HG02678 (cell line): ENCODE measurements around the gene RPS6KA5.
A peak's percentile ranks its signal among the peaks of the same experiment; 100 is the strongest.
"Not testable (repeated sequence)": the region's sequence is repeated elsewhere in the genome, so short reads cannot be mapped to it uniquely, and the experiment has no call there.

Experiments used
- ATAC-seq: cut with Tn5 transposase; IDR thresholded peaks from one replicate; pipeline ENCODE4 v1.9.1; 2021; ENCODE audit warnings: mild to moderate bottlenecking, moderate library complexity; ENCODE audit not compliant: unreplicated experiment

Gene RPS6KA5

GRCh38 chr14:90953643-90954042, 106.8 kb downstream of the RPS6KA5 start:
- not testable (repeated sequence) for ATAC-seq

GRCh38 chr14:90943367-90943766, 117.1 kb downstream of the RPS6KA5 start:
- no peak for ATAC-seq

DNA sequence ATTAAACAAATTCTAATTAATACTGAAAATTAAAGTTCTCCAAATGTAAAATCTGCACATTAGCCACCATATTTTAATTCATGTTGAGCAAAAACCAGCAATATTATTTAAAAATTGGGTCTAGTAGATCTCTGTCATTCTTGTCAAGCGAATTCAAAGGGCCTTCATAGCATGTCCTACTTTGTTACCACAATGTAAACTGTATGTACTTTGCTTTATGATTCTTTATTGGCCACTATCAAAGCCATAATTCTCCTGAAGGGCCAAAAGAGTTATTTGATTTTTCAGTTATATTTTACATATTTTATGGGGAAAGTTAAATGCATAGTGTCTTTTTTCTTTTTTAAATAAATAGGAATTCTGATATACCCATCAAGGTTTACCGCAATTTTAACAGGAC, 117.9 kb downstream of the RPS6KA5 start:
- no peak for ATAC-seq

DNA sequence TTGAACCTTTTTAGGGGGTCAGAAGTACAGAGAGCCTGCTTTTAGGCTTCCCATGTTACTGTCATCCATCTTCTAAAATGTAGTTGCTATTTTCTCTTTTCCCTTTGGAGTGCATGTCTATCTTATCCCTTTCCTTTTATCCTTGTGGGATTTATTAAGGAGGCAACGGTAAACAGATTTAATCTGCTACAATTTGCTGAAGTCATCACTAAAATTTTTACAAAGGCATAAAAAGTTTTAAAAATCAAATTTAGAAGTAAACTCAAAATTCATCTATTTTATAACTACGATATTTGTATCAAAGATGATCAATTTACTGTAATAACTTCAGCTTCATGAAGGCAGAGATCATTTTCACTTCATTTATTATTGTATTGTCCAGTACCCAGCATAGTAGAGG, 118.7 kb downstream of the RPS6KA5 start:
- no peak for ATAC-seq

- no peak for ATAC-seq
Observed at GRCh38 chr14:90940318-90940962, 120.0 kb downstream of the RPS6KA5 start.

DNA sequence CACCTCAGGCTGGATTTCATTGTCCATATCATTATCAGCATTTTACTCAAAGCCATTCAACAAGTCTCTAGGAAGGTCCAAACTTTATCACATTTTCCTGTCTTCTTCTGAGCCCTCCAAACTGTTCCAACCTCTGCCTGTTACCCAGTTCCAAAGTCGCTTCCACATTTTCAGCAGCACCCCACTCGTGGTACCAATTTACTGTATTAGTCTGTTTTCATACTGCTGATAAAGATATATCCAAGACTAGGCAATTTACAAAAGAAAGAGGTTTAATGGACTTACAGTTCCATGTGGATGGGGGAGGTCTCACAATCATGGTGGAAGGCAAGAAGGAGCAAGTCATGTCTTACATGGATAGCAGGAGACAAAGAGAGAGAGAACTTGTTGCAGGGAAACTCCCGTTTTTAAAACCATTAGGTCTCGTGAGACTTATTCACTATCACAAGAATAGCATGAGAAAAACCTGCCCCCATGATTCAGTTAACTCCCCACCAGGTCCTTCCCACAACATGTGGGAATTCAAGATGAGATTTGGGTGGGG, 121.1 kb downstream of the RPS6KA5 start:
- not testable (repeated sequence) for ATAC-seq

- ATAC-seq = no peak
Observed at GRCh38 chr14:90938615-90939014, 121.8 kb downstream of the RPS6KA5 start.

DNA sequence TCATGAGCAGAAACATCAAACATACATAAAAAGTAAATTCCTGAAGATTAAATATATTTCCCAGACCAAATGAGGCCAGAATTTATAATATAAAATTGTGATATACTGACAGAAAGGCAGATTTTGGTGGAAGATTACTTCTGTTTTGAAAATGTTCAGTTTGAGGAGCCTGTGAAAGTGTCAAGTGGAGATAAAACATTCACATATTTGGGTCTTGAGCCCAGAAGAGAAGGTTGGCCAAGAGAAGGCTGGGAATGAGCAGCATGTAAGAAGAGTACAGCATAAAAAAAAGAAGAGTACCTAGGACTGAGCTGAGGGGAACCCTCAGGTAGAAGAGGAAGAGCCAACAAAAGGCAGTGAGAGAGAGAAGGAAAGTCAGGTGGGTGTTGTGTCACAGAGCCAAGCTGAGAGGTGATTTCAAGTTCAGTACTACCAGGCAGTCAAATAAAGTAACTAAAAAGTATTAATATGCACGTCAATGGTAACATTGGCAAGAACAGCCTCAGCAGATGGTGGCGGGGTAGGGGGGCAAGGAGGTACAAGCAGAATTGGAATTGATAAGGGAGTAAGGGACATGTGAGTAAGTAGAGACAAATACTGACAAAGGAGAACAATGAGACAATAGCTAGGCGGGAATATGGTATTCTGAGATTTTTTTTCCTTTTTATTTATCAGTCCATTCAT, 123.5 kb downstream of the RPS6KA5 start:
- ATAC-seq = no peak

DNA sequence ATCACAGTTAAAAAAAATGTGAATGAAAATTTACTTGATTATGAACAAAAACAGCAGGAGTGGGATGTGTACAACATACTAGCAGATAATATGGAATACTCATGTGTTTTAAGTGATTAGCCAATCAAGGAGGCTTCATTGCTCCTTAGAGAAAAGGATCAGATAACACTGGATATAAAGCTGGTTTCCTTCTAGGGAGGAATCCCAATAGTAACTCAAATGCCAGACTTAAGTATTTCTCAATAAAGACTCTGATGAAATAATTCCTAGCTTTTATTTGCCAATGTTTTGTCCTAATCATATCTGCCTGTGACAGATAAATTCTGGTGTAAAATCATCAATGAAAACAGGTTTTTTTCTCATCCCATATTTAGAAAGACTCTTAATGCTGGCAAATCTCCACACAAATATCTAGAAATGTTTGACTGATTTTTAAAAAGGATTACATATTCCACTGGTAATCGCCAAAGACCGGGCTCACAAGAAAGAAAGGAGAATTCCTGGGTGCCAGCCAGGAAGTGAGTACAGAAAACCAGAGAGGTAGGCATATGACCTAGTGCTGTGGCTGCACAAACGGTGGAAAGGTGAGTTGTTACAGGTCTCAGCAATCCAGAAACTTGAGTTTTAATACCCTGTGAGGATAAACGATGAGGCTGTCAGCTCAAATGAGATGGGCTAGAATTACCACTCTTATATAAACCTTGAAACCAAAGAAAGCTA, 135.7 kb downstream of the RPS6KA5 start:
- no peak for ATAC-seq

GRCh38 chr14:90922141-90922540, 138.3 kb downstream of the RPS6KA5 start:
- ATAC-seq = no peak

GRCh38 chr14:90911121-90911520, 149.3 kb downstream of the RPS6KA5 start:
- ATAC-seq = no peak

DNA sequence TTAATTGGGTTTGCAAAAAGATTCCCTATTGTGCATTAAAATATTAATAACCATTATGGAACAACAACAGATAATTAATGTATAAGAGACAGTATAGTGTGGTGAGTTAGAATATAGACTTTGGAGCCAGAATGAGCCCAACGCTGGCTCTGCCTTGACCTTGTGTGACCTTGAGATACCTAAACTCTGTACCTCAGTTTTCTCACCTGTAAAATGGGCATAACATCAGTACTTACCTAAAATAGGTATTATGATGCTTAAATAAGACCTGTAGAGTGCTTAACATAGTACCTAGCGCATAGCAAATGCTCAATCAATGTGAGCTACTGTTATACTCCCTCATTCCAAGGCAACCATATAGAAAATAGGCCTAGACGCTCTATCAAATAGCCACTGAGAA, 153.3 kb downstream of the RPS6KA5 start:
- no peak for ATAC-seq

- peak; percentile 88 for ATAC-seq
Observed at GRCh38 chr14:90905531-90905930, 154.9 kb downstream of the RPS6KA5 start.

DNA sequence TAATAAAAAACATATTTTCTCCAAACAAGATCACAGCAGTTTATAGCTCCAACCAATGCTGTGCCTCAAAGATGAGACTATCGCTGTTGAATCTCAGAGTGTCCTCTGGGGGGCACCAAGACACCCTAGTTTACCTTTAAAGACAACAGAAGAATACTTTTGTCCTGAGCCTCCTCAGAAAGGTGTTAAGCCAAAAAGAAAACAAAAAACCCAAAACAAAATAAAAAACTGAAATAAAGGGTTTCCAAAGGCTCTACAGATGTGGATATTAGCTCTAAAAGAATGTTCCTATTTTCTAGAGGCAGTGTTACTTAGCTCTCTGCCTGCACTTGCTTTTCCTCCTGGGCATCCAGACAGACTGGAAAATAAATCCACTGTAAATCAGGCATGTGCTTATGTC, 157.3 kb downstream of the RPS6KA5 start:
- peak; percentile 45 for ATAC-seq

DNA sequence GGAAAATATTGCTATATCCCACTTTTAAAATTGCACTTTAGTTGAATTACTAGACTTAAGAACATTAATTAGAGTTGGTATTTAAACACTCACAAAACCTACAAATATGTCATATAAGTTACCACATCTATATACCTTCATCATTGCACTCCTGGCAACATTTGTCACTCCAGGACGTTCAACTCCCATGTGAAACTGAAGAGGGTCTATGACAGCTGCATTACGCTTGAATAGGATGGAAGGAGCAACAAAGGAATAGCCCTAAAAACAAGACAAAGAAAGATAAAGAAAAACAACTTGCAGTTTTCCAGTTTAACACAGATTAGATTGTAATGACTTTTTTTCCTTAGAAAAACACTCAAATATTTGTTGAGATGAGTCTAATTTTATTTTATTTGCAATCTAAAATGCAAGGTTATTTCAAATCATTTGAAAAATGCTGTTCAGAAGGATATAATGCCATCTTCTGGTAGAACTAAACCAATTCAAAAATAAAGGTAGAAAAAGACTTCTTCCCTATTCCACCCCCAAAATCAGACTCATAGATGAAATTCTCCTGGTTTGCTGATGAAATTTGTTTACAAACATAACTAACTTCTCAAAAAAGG, 159.9 kb downstream of the RPS6KA5 start:
- no peak for ATAC-seq

DNA sequence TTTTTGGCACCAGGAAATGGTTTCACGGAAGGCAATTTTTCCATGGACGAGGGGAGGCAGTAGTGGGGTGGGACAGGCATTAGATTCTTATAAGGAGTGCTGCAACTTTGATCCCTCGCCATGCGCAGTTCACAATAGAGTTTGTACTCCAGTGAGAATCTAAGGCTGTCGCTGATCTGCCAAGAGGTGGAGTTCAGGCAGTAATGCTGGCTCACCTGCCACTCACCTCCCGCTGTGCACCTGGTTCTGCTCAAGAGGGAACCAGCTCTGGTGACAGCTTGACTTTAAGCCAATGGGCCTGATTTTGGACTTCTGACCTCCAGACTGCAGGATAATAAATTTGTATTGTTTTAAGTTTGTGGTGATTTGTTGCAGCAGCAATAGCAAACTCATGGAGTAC, 163.4 kb downstream of the RPS6KA5 start:
- no peak for ATAC-seq

- ATAC-seq = no peak
Observed at GRCh38 chr14:90894241-90894640, 166.2 kb downstream of the RPS6KA5 start.

DNA sequence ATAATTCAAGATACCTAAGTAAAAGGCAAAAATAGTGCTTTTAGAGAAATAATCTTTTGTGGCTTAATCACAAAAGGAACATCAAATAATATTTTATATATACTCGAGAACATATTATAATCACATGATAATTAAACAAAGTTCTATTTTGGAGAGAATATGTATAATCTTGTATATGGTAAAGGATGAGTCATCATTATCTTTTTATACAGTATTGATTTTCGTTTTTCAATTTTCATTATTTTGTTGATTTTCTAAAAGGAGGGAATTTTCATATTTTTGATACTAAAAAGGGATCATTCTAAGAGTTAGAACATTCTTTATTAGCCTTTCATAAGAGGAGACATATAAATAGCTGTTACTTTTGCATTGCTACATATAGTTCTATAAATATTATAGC, 166.9 kb downstream of the RPS6KA5 start:
- no peak for ATAC-seq

DNA sequence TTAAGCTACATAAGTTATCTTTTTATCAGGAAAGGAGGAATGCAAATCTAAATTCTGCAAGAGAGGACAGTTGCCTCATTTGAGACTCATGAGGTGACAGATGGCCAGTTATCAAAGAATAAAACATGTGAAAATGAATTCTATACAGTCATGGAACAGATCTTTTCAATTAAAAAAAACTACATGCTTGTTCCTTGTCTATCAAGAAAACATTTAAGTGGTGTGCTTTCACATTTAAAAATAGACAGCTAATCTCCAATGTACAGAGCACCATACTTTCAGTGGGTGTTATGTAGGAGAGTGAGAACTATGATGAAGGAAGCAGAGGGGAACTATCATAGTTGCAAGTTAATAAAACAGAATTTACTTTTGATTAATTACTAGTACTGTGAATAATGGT, 167.5 kb downstream of the RPS6KA5 start:
- ATAC-seq = no peak

GRCh38 chr14:90891326-90891725, 169.1 kb downstream of the RPS6KA5 start:
- ATAC-seq = no peak

DNA sequence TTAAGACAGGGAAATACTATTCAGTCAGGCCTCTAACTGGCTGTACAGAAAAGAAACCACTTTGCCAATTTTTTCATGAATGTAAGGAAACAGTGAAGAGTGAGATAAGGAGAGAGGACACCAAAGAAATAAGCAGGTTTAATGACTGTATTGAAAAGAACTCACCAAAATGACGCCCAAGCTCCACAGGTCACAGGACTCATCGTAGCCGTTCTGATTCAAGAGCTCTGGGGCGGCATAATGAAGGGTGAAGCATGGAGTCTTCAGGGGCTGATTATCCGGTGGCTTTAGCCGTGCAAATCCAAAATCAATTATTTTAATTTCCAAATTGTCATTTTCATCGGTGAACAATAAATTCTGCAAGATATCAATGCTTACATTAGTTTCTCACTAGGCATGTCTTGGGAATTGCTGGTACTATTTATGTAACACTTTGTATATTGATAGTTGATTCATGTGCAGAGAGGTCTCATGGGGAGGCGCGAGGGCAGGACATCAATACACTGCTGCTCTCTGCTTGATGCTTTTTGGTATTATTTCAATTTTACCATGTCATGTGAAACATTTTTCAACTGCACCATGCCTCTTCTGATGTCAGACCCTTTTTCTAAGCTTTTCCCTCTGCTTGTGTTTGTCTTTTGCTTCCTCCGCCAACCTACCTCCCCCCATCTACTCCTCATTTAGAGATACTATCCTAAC, 170.0 kb downstream of the RPS6KA5 start:
- ATAC-seq = no peak
